Stimulated activated CD4-positive, alpha-beta T cell treated with anti-CD3 and anti-CD28 coated beads, Interleukin-1b, Interleukin-23, amount 100 ng/mL, for 48 hours (primary cell): ENCODE measurements around the gene STRIT1.

ENCODE experiments used
- DNase-seq: peaks from one replicate; pipeline ENCODE4 v3.0.0-alpha.2; 2020

Gene STRIT1

DNA sequence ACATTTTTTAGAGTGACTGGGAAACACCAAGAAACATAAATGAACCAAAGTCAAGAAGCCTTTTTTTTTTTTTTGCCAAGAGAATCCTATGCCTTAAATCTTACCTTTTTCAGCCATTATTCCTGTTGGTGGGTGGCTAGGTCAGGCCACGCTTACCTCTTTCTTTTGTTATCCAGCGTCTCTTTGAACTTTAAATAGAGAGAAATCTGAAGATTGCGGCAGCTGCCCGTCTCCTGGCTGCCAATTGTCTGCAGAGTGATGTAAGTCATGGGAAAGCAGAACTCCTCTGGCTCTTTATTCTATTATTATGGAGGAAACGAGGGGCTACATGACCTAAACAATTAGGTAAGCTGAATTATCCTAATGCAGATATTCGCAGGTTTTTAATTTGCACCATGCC lies at the start of gene STRIT1:
Gene STRIT1 (minus strand): TSS at position 168 of the 400 bp plus-strand sequence.
- no peak for DNase-seq

DNA sequence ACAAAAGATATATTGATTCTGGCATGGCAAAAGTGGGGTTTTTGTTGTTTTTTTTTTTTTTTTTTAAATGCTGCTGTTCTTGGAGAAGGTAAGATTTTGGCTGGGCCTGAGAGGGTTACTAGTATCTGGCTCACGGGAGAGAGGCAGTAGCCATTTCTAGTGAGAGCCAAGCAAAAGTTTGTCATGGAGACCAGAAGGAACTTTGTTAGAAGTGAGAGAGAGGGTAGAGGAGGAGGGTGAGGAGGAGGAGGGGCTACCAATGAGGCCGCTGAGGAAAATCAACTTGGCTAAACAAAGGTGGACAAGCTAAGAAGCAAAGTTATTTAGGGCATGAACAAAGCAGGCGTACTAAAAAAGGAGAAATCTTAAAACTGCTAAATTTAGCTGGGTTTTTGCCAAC lies 48.9 kb upstream of the STRIT1 start:
- no peak for DNase-seq

DNA sequence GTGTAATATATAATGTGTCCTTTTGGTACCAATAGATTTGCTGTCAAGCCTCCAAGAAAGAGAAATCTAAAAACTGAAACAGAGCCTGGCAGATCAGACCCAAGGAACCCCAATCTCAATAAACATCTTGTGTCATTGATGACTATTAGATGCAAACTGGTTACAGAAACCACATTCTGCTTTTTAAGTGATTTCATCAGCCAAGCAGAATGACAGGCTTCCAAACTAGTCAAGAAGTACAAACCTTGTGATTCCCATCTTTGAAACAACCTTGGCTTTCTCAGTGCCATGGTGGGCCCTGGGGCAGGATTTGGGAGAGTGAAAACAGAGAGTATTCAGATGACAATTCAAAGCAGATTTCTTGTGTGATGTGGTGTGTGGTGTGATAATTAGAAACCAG lies 45.6 kb upstream of the STRIT1 start:
- no peak for DNase-seq

DNA sequence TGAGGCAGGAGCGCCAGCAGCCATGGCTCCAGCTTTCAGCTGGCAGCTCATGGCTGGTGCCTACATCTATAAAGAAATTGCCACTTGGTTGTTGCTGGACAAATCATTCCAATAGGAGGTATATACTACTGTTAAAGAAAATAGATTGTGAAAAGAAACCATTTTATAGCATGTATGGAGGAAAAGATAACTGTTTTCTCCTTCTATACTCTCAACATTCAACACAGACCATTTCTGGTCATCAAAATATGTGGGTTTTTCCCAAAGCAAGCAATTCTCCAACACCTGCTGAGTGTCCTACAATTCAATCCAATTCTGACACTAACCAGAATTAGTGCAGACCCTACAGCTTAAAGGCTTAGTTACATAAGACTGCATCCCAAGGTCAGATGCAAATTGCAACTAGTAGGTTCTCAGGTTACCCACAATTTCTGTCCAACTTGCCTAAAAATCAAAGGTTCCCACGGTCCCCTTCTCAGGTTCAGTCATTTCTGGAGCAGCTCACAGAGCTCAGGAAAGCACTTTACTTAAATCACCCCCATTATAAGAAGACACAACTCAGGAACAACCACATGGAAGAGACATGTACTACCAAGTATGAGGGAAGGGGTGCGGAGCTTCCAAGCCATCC lies 42.4 kb upstream of the STRIT1 start:
- no peak for DNase-seq

DNA sequence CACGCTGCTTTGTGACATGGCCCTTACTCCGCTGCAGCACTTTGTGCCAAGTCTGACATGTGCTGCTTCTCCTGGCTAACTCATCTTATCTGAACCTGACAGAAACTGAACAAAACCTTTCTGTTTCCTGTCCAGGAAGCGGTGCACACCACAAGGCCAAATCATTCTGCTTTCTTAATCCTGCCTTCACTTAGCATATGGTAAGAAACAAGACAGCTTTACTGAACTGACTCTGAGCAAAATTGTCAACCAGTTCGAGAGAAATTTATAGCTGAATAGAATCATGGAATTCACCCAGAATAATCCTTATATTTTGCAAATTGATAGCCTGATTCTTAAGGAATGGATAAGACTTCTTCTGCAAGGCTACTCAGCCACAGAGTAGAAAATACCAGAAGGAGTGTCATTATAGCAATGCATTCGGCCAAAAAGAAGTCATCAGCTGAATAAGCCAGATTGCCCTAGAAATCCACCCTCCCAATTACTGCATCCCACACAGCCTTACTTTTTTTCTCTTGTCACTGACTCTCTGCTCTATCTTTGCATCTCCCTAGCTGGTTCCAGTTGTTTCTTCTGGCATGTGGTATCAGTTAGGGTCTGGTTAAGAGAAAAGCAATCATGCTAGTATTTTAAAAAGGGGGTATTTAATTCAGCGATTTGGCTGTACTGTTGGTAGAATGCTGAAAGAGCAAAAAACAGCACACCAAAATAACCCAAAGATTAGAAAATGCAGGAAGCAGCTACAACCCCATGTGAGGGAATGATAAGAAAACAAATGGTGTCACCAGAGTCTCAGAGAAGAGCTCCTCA lies 41.6 kb upstream of the STRIT1 start:
- no peak for DNase-seq

DNA sequence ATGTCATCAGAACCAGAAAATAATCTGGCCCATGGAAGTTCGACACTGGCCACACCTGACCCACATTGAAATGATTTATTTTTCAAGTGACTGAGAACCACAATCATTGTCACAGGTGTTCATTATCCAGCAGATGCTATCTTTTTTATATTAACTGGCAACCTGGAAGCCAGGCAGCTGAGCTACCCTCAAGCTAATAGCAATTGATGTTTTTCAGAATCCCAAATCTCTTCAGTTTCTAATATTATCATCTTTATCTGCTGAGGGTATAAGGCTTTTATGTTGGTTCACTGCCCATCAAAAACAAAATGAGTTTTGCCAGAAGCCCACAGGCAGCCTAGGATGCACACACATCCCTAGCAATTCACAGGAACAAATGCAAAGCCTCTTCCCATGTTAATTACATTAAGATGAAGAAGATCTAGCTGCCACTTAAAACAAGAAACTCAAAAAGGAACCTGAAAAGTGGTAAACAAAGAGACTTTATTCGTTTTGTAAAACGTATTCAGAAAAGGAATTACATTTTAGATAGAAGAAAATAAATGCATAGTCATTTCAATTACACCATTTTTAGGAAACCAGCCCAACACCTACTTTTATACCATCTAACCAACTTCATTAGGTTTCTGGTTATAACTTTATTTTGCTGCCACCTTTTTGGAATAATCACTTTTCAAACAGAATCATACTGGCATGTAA lies 40.9 kb upstream of the STRIT1 start:
- no peak for DNase-seq

DNA sequence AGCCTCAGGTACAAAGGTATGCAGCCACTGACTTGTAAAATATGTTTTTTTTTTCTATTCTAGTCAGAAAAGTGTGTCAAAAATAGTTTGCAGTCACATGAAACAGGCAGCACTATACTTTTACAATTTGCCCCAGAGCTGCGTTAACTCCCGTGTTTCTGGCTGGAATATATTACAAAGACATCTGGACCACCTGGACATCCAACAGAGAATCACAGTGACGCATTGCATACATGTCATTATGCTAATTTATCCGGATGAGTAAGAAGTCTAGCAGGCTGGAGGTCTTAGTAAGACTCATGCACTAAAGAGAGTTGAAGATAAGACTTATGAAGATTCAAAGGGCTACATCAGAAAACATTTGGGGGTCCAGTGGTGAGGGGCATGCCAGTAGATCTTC lies 39.2 kb upstream of the STRIT1 start:
- DNase-seq: no peak

DNA sequence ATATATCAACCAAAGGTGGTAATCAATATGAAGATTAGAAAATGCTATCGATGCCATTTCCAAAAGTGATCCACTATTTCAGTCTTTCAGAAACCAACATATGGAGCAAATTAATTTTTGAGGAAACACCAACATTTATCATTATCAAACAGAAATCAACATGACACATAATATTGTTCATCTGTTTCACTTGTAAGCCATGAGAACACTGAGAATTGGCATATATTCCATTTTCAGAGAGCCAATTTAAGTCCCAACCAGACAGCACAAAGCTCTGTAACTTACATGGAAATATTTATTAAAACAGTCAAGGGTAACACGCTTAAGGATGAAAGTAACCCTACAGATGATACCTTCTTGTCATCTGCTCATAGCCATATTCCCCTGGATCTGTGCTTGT lies 37.6 kb upstream of the STRIT1 start:
- no peak for DNase-seq

DNA sequence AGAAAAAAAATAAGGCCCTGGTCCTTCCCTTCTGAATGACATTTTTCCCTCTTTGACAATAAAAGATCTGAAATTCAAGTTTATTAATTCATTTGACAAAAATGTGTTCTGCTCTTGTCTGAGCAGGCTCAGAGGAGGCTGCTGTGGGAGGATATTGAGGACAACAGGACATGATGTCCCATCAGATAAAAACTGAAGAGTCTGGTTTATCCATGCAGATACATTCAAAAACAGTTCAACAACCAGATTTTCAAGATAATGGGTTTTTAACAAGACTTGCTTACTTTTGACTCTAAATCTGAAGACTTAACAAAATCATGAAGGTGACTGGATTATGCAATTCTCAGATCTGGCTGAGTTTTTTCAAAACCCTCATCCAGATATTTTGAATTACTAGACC lies 36.9 kb upstream of the STRIT1 start:
- no peak for DNase-seq

DNA sequence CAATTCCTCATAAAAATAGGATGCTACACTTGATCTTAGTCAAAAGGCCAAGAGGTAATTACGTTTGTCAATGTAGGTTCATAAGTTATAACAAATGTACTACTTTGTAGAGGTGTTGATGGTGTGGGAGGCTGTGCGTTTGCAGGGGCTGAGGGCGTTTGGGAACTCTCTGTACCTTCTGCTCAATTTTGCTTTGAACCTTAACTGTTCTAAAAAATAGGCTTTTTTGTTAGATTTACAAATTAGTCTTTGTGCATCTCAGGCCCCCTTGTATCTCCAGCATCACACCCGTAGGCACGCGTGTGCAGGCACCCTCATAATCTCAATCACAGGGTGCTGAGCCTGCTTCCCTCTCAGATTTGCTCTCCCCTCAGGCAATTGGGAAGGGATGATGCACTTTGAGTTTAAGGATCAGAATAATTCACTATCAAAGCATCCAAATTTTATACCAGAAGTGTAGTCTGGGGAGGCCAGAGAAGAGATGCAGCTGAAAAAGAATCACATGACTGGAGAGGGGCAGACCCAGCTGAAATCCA lies 36.1 kb upstream of the STRIT1 start:
- DNase-seq: no peak

DNA sequence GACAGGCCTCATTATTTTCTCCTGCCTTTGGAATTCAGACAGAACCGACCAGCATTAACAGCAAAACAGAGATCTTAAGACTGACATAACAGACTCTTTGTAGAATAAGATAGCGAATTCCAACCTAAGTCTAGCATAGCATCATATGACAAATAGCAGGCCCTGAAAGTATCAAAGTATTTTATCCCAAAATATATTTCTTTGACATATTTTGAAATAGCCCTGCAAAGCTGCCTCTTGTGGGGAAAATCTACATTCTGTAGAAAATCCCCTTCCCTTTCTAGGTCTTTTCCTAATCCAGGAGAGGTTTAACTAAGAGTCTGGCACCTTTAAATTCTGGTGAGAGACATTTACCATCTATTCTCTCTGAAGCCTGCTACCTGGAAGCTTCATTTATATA lies 34.4 kb upstream of the STRIT1 start:
- no peak for DNase-seq

DNA sequence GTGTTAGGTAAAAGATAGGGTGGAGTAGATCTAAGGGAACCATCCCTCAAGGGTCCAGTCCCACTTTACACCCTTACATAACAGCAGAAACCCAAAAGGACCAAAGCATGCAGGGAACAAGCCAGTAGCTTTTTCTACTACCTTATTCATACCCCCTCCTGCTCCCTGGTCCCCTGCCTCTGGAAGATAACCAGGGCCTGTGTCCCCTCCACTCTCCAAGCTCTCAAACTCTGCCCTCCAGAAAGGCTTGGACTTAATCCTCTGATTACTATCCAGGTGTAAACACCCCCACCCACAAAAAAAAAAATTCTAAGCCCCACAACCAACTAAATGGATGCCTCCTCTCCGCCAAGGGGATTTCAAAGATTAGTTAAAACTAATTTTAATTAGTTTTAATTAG lies 33.9 kb upstream of the STRIT1 start:
- no peak for DNase-seq

DNA sequence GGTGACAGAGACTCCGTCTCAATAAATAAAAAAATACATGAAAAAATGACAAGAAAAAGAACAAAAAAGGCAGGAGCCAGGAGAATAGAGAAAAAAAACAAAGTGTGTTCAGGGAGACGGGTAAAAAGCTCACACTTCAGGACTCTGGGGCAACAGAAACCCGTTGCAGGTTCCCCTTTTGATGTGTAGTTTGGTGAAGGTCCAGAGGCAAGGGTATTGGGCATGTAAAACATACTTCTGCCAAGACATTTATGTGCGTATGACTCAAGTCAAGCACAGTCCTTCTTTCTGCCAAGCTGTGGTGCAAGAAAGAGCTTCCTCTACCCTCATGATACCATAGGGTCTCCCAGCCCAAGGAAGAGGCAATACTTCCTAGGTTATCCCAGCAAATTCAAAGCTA lies 33.4 kb upstream of the STRIT1 start:
- no peak for DNase-seq

DNA sequence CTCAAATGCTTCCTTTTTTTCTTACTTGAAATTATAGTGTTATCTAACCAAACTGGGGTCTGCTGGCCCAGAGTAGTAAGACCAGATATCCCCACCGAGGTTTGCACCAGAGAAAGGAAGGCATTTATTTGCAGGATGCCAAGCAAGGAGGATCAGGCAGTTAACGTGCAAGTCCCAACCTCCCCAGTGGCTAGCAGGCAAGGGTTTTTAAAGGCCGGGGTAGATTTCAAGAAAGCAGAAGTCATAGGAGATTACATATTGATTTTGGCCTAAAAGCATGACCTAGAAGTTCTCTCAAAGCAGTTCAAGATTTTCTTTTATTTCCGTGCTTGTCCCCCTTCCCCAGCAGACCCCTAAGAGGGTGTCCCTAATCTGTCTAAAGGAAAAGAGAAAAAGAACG lies 32.8 kb upstream of the STRIT1 start:
- no peak for DNase-seq

DNA sequence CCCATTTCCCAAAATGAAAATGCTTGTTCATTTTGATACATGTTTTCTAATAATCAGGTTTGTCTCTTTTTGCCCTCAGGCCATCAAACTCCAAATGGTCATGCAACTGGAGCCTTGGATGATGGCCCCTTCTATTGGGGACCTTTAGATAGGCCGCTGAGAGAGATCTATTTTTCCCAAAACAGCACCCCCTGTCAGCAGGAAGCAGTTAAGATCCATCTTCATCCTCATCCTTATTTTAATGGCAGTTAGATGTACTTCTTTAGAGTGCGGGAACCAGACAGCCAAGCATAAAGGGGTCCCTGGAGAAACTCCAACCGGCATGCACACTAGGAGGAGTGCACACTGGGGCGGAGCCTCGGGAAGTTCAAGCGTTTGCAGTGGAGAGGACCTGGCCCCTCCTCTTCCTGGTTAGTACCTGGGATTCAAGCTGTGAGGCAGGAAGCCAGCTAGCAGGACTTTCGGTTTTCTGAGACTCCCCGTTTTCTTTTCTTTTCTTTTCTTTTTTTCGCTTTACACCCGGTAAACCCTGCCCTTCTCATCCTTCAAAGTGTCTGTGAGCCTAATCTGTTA lies 31.9 kb upstream of the STRIT1 start:
- DNase-seq: no peak

DNA sequence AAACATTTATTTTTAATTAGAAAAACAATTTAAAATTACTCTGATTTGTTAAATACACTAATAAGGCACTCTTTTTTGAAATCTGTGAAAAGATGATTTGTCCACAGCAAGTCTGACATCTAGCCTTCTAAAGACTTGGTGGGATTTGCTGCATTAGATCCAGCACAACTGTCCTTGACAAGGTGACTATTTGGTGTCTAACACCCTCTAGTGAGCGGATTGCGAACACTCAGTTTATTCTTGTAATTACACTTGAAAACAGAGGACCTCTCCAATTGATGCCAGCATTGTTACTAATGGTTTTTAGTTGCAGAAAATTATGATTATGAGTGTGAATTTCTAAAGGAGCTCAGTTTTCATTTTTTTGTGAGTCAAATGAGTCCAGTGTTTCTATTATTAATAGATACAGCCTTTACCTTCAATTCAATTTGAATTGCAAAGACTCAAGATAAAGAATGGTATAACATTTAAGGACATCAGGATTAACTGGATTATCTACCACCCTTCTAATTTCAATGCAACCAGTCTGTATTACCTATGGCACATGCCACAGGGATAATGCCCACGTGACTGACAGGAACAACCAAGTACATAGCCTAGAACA lies 29.7 kb upstream of the STRIT1 start:
- no peak for DNase-seq

DNA sequence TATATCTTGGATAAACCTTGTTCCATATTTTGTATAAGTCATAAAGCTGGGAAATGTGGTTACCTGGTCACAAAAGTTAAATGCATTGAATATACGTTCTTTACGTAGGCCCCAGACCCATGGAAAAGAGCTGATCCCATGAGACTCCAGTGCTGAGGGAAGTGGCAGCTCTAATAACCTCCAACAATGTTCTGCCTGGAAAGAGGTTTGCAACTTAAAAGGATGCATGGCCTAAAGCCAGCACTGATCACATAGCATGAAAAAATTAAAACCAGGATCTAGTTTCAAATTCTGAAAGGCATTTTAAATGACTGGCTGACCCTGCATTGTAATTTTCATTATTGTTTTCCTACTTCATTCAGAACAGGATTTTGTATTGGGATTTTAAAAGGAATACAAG lies 27.9 kb upstream of the STRIT1 start:
- no peak for DNase-seq

DNA sequence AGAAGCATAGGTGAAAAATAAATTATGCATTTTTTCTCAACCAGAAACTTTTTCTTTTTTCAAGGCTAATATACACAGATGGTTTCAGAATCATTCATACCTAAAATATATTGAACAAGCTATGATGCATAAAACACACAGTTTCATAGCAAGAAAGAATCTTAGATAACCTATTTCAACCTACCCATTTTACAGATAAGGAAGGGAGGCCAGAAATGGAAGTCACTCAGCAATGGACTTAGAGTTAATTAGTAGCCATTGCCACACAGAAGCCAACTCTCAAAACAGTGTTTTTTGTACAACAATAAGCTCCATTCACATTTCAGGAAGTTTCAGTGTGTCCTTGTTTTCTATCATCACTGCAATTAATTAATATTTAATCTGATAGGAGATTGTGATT lies 27.5 kb upstream of the STRIT1 start:
- no peak for DNase-seq

DNA sequence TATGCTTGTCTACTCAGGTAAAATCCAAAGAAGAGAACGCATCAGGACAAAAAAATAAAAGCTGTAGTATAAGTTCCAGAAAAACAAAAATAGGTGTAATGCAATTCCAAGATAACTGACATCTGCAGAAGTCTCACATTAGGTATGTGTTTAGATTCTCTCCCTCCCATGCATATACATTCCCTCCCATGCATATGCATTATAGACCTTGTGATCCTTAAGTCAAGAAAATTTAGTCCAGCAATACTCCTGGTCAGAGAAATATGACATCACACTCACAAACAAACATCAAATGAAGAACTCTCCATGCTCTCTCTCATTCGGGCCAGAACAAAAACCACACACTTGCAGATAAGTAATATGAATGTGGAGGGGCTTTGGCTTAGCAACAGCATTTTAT lies 25.3 kb upstream of the STRIT1 start:
- DNase-seq: no peak

DNA sequence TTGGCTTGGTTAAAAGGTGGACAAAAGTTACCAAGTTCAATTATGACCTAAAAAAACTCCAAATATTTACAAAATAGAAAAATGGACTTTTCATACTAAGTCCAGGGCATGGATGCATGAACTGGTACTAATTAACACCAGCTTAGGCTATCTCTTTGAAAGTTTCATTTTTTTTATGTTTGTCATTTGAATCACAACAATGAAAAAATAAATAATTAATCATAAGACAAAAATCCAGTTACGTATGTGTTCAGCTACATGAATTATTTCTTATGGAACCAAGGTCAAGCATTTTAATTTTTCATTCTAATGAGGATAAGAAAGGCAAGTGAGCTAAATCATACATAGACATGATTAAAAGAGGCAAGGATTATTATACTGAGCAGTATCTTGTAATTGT lies 23.7 kb upstream of the STRIT1 start:
- no peak for DNase-seq

DNA sequence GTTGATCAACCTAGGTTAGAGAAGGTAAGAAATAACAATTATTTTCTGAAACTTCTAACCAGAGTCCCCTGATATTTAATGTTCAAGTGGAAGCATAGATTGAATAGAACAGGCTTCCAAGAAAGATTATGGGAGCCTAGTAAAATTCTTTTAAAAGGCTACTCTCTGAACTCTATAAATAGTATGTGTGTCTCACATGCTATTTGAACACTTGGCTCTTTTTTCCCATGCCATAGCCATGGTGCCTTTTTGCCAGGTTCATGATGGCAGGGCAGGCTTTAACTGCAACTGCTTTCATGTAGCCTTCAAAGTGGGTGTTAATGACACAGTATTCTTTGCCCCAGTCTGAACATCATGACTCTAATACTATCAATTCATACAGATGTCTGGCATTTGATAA lies 22.9 kb upstream of the STRIT1 start:
- DNase-seq: no peak

DNA sequence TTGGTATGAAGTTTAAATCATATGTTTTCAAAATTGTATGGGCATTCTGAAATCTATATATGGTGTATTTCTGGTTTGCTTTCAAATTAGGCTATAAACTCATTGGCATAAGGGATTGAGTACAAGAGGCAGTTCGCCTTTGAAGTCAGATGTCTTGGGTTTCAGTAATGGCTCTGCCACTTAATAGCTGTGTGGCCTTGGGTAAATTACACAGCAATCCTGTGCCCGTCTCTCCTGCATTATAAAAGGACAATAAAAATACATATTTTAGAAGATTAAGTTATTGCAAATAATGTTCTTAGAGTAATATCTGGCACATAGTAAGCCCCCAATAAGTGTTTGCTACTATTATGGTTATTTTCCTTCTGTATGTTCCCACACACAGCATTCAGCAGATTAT lies 20.4 kb upstream of the STRIT1 start:
- no peak for DNase-seq

DNA sequence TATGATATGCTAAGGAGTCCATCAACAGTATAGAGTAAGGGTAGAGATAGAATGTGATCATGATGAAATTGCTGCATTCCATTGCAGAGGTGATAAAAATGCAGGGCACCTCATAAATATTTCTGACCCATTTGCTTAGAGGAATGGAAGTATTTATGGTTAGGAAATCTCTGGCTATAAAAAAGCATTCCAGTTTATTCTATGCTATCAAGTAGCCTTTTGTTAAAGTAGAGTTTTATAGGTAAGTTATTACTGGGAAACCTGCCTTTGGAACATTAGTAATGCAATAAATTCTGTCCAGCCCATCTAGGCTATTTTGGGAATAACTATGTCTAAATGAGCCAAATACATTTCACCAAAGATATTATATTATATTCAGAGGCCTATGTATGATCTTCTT lies 19.8 kb upstream of the STRIT1 start:
- DNase-seq: no peak
